Nephron progenitor cell (in vitro differentiated cells): Measurements from ENCODE around the gene RSPH10B.
A peak's percentile ranks its signal among the peaks of the same experiment; 100 is the strongest.
"Not testable (repeated sequence)": the region's sequence is repeated elsewhere in the genome, so short reads cannot be mapped to it uniquely, and the experiment has no call there.

Experiments
- DNase-seq: peaks from one replicate; pipeline ENCODE4 v3.0.0; 2021
- H3K27ac Mint-ChIP-seq: 2 replicates; pipeline ENCODE4 v1.8.0; 2021; ENCODE audit warnings: mild to moderate bottlenecking, moderate library complexity, mixed read lengths
- H3K27me3 Mint-ChIP-seq: 2 replicates; pipeline ENCODE4 v1.8.0; 2021; ENCODE audit warnings: mild to moderate bottlenecking, low read depth, mixed read lengths; ENCODE audit not compliant: poor library complexity
- H3K36me3 Mint-ChIP-seq: 2 replicates; pipeline ENCODE4 v1.8.0; 2021; ENCODE audit warnings: low read depth, mixed read lengths
- H3K4me1 Mint-ChIP-seq: 2 replicates; pipeline ENCODE4 v1.8.0; 2021; ENCODE audit warnings: mixed read lengths
- H3K4me3 Mint-ChIP-seq: 2 replicates; pipeline ENCODE4 v1.8.0; 2021; ENCODE audit warnings: mild to moderate bottlenecking, moderate library complexity, mixed read lengths
- H3K9me3 Mint-ChIP-seq: 2 replicates; pipeline ENCODE4 v1.8.0; 2021; ENCODE audit warnings: mild to moderate bottlenecking, moderate library complexity, mixed read lengths
- CTCF ChIP-seq: fragments of 200-600 bp; sonication (generic); IDR thresholded peaks from 2 replicates; pipeline ENCODE4 v1.5.0; 2021; ENCODE audit warnings: antibody characterized with exemption

RSPH10B gene

GRCh38 chr7:5970347-5970911 is at the start of gene RSPH10B:
TSS of gene RSPH10B (minus strand) at chr7:5970689. CDS start at chr7:5967116, 3,573 bp downstream.
- not testable (repeated sequence) for H3K9me3 Mint-ChIP-seq, H3K36me3 Mint-ChIP-seq, H3K27me3 Mint-ChIP-seq, H3K4me1 Mint-ChIP-seq, H3K27ac Mint-ChIP-seq, H3K4me3 Mint-ChIP-seq
- DNase-seq: peak; percentile 36

GRCh38 chr7:6016653-6016966 is 46.1 kb upstream of the RSPH10B start:
- Mint-ChIP-seq H3K36me3 (peaks cover 68% of the 10 kb centered on the region), H3K9me3 (no peaks in the 10 kb centered on the region), H3K4me3 (no peak overlapping the region), H3K4me1 (no peaks in the 10 kb centered on the region), H3K27ac (peak overlapping the region; percentile 67), H3K27me3 (no peaks in the 10 kb centered on the region)
- no peak for DNase-seq
- TF ChIP-seq CTCF: no peak

- H3K27me3 Mint-ChIP-seq: no peaks in the 10 kb centered on the region
- H3K27ac Mint-ChIP-seq: peak overlapping the region; percentile 73
- H3K4me3 Mint-ChIP-seq: no peak overlapping the region
- no peaks in the 10 kb centered on the region for H3K9me3 Mint-ChIP-seq
- no peak for DNase-seq
- no peak for TF ChIP-seq CTCF
- peaks cover 62% of the 10 kb centered on the region for H3K36me3 Mint-ChIP-seq
- peaks cover 5% of the 10 kb centered on the region for H3K4me1 Mint-ChIP-seq
These were observed 45.6 kb upstream of the RSPH10B start for GRCh38 chr7:6015917-6016652.

GRCh38 chr7:6012355-6013104 is 42.0 kb upstream of the RSPH10B start:
- peaks cover 19% of the 10 kb centered on the region for H3K4me1 Mint-ChIP-seq
- H3K27me3 Mint-ChIP-seq: no peaks in the 10 kb centered on the region
- DNase-seq: no peak
- no peak overlapping the region for H3K4me3 Mint-ChIP-seq
- peak overlapping the region; percentile 31 for H3K27ac Mint-ChIP-seq
- peaks cover 30% of the 10 kb centered on the region for H3K36me3 Mint-ChIP-seq
- no peak for TF ChIP-seq CTCF
- no peaks in the 10 kb centered on the region for H3K9me3 Mint-ChIP-seq

- Mint-ChIP-seq H3K4me1 (peaks cover 23% of the 10 kb centered on the region), H3K9me3 (no peaks in the 10 kb centered on the region), H3K27me3 (no peaks in the 10 kb centered on the region), H3K4me3 (no peak overlapping the region), H3K27ac (peak overlapping the region; percentile 76), H3K36me3 (peaks cover 22% of the 10 kb centered on the region)
- no peak for DNase-seq
- TF ChIP-seq CTCF: no peak
These were observed 41.1 kb upstream of the RSPH10B start for GRCh38 chr7:6011541-6011940.

- Mint-ChIP-seq H3K27ac (peak overlapping the region; percentile 94), H3K36me3 (peaks cover 19% of the 10 kb centered on the region), H3K4me1 (peaks cover 23% of the 10 kb centered on the region), H3K4me3 (peak overlapping the region; percentile 85)
- not testable (repeated sequence) for H3K27me3 Mint-ChIP-seq, DNase-seq, H3K9me3 Mint-ChIP-seq
These were observed 39.9 kb upstream of the RSPH10B start for GRCh38 chr7:6010370-6010769.
